ENCODE data around the gene ICAM2. TPM values are rescaled to one million over a fixed set of nuclear protein-coding genes. Genes with fewer than 3 reads are reported as not detected.
A peak's percentile ranks its signal among the peaks of the same experiment; 100 is the strongest.

The ICAM2 gene
- total and polyA plus RNA-seq, 2 donors from 2014 or later, result 38.8 to 55.8 TPM

DNA sequence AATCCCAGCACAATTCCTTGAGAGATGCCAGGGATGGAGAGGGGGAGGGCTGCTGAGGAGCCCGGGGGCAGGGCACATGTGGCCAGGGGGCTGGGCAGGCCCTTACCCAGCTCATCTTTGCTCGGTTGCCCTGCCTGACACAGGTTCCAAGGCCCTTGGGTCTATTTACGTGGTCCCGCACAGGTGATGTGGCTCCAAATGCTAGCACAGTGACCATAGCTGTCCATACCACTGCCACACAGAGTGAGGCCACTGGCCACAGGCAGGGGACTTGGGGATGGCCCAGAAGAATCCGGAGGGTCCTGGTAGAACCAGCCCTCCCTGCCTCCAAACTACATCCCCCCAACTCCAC is 32.3 kb downstream of the ICAM2 start:
- FAIRE-seq, result no peak

DNA sequence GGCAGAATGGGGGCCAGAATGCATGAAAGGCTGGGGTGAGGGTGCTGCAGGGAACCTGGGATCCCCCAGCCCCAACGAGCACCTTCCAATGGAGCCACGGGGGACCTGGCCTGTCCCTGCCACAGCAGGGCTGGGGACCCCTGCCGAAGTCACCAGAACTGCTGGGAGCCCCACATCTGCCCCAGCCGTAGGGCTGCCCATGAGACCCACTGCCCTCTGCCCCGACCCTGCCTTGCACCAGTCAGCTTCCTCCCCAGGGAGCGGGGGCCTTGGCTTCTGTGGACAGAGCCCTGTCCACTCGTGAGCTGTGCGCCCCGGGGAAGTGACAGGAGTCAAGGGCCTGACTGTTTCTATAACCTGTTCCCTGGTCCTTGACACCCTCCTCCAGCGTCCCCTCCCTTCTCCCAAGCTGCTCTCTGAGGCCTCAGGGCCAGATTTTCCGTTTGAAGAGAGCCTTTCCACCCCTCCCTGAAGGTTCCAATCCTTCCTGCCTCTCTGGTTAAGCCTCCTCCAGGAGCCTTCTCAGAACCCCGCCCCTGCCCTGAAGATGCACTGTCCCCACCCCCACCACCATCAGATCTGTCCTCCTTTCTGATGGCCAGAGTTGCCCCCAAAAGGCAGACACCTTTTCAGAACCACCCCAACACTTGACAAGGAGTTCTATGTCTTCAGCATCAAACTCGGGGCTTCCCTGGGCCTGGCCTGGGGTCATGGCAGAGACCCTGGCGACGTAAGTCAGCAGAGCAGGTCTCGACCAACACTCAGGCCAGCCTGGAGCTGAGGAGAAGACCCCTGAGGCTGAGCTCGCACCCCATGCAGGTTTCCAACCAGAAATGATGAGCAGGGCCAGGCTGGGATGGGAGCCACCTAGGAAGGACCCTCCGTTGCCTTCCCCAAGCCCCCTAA is 33.0 kb downstream of the ICAM2 start:
- Histone ChIP-seq H3K4me3 (ENCODE audit: low read length in 3 of 3) (no peak overlapping the region), H3K9me3 (ENCODE audit: control insufficient read depth in 2 of 3, insufficient read depth in 1 of 3, low read length in 3 of 3) (no peaks in the 10 kb centered on the region), H3K36me3 (ENCODE audit: control insufficient read depth in 2 of 3, insufficient read depth in 3 of 3, low read length in 3 of 3) (no peaks in the 10 kb centered on the region), H3K27ac (ENCODE audit: low read depth in 2 of 2, low read length in 2 of 2) (no peak overlapping the region), H3K27me3 (ENCODE audit: control insufficient read depth, insufficient read depth, low read length) (no peaks in the 10 kb centered on the region), H3K9ac (ENCODE audit: low read length in 3 of 3) (no peak overlapping the region), H3K4me1 (ENCODE audit: control insufficient read depth in 2 of 3, insufficient read depth in 2 of 3, low read depth in 1 of 3, low read length in 3 of 3) (peaks cover 0 to 14% (median 0%) of the 10 kb centered on the region in 3 donors)
- intact Hi-C loops (cut with DNase I), result no loop called here
- no peak for FAIRE-seq
- no peak for TF ChIP-seq CTCF (IDR thresholded peaks at IDR 0.05; ENCODE audit: borderline replicate concordance, extremely low read depth, insufficient read depth)
- peak in 1 of 5 donors; percentile 68 for DNase-seq

More for the DNA sequence above, 32.3 kb downstream of the ICAM2 start:
- Histone ChIP-seq H3K27me3 (ENCODE audit: control insufficient read depth, insufficient read depth, low read length) (no peaks in the 10 kb centered on the region), H3K27ac (ENCODE audit: low read depth in 2 of 2, low read length in 2 of 2) (no peak overlapping the region), H3K36me3 (ENCODE audit: control insufficient read depth in 2 of 3, insufficient read depth in 3 of 3, low read length in 3 of 3) (no peaks in the 10 kb centered on the region), H3K4me1 (ENCODE audit: control insufficient read depth in 2 of 3, insufficient read depth in 2 of 3, low read depth in 1 of 3, low read length in 3 of 3) (peaks cover 0 to 14% (median 0%) of the 10 kb centered on the region in 3 donors), H3K4me3 (ENCODE audit: low read length in 3 of 3) (no peak overlapping the region), H3K9me3 (ENCODE audit: control insufficient read depth in 2 of 3, insufficient read depth in 1 of 3, low read length in 3 of 3) (no peaks in the 10 kb centered on the region), H3K9ac (ENCODE audit: low read length in 3 of 3) (no peak overlapping the region)
- TF ChIP-seq CTCF (IDR thresholded peaks at IDR 0.05; ENCODE audit: borderline replicate concordance, extremely low read depth, insufficient read depth), result no peak
- intact Hi-C loops (cut with DNase I), result no loop called here
- peak in 1 of 5 donors; percentile 54 for DNase-seq

DNA sequence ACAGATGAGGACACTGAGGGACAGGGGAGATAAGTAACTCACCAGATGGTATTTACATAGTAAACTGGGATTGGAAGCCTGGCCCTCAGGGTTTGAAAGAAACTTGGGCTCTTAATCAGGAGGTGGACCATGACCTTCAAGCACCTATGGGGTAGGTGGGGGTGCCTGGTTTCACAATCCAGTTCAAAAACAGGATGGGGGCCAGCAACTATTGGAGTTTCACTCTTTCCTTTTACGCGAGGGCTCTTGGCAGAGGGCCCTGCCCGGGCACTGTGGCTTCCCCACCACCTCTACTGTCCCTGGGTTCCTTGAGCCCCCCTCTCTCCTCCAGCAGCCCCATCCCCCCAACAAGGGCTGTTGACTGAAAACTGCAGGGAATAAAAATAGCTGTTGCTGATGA is 33.6 kb downstream of the ICAM2 start:
- DNase-seq (peak in 1 of 5 donors; percentile 19), FAIRE-seq (no peak)
- Histone ChIP-seq H3K9me3 (ENCODE audit: control insufficient read depth in 2 of 3, insufficient read depth in 1 of 3, low read length in 3 of 3) (peaks cover 0 to 3% (median 0%) of the 10 kb centered on the region in 3 donors), H3K9ac (ENCODE audit: low read length in 3 of 3) (no peak overlapping the region), H3K4me3 (ENCODE audit: low read length in 3 of 3) (no peak overlapping the region), H3K27me3 (ENCODE audit: control insufficient read depth, insufficient read depth, low read length) (no peaks in the 10 kb centered on the region), H3K4me1 (ENCODE audit: control insufficient read depth in 2 of 3, insufficient read depth in 2 of 3, low read depth in 1 of 3, low read length in 3 of 3) (peaks cover 0 to 14% (median 0%) of the 10 kb centered on the region in 3 donors), H3K27ac (ENCODE audit: low read depth in 2 of 2, low read length in 2 of 2) (peak overlapping the region in 1 of 2 donors; percentile 14), H3K36me3 (ENCODE audit: control insufficient read depth in 2 of 3, insufficient read depth in 3 of 3, low read length in 3 of 3) (no peaks in the 10 kb centered on the region)
- no peak for TF ChIP-seq CTCF (IDR thresholded peaks at IDR 0.05; ENCODE audit: borderline replicate concordance, extremely low read depth, insufficient read depth)
- intact Hi-C loops (cut with DNase I), result no loop called here

Measured in kidney (tissue), 14 donors.